H9 (cell line): ENCODE data around the gene ERC1. TPM values are rescaled to one million over a fixed set of nuclear protein-coding genes. Genes with fewer than 3 reads are reported as not detected.

Experiments used
- DNase-seq: peaks from one replicate; pipeline ENCODE4 v3.0.0-alpha.2; 2017
- H2AFZ ChIP-seq: one replicate; pipeline ENCODE4 v1.6.1; 2013; ENCODE audit warnings: mild to moderate bottlenecking, low read length, control low read depth, moderate library complexity
- H2AK5ac ChIP-seq: 2 replicates; pipeline ENCODE4 v1.6.1; 2013; ENCODE audit warnings: low read length, control low read depth, mixed read lengths; ENCODE audit not compliant: insufficient read length
- H2BK120ac ChIP-seq: one replicate; pipeline ENCODE4 v1.6.1; 2013; ENCODE audit warnings: low read depth, mild to moderate bottlenecking, low read length, control low read depth, inconsistent platforms; ENCODE audit not compliant: poor library complexity, severe bottlenecking
- H2BK12ac ChIP-seq: 2 replicates; pipeline ENCODE4 v1.6.1; 2013; ENCODE audit warnings: low read length, control low read depth, mixed read lengths, low read depth; ENCODE audit not compliant: insufficient read length
- H2BK15ac ChIP-seq: 2 replicates; pipeline ENCODE4 v1.6.1; 2013; ENCODE audit warnings: low read depth, low read length, control low read depth
- H2BK20ac ChIP-seq: one replicate; pipeline ENCODE4 v1.6.1; 2013; ENCODE audit warnings: low read depth, mild to moderate bottlenecking, low read length, control low read depth, inconsistent platforms; ENCODE audit not compliant: poor library complexity, severe bottlenecking
- H2BK5ac ChIP-seq: 2 replicates; pipeline ENCODE4 v1.6.1; 2013; ENCODE audit warnings: low read length, control low read depth, mixed read lengths; ENCODE audit not compliant: insufficient read length
- H3K14ac ChIP-seq: 2 replicates; pipeline ENCODE4 v1.6.1; 2013; ENCODE audit warnings: low read length, control low read depth; ENCODE audit not compliant: insufficient read depth
- H3K18ac ChIP-seq: 2 replicates; pipeline ENCODE4 v1.6.1; 2013; ENCODE audit warnings: low read depth, mild to moderate bottlenecking, mixed read lengths, low read length, control low read depth; ENCODE audit not compliant: insufficient read length
- H3K23ac ChIP-seq: 2 replicates; pipeline ENCODE4 v1.6.1; 2013; ENCODE audit warnings: low read length, control low read depth, mixed read lengths, low read depth; ENCODE audit not compliant: insufficient read length
- H3K23me2 ChIP-seq: 2 replicates; pipeline ENCODE4 v1.6.1; 2013; ENCODE audit warnings: low read depth, mild to moderate bottlenecking, mixed read lengths, low read length, control low read depth; ENCODE audit not compliant: insufficient read length, poor library complexity, severe bottlenecking
- H3K27ac ChIP-seq: 2 replicates; pipeline ENCODE4 v1.5.1; 2013; ENCODE audit warnings: low read length, control low read depth, mixed read lengths, low read depth; ENCODE audit not compliant: insufficient read length
- H3K27me3 ChIP-seq: 2 replicates; pipeline ENCODE4 v1.6.1; 2013; ENCODE audit warnings: low read length, control low read depth, inconsistent platforms; ENCODE audit not compliant: insufficient read depth
- H3K4ac ChIP-seq: 2 replicates; pipeline ENCODE4 v1.6.1; 2013; ENCODE audit warnings: low read depth, mild to moderate bottlenecking, control low read depth, inconsistent platforms, low read length, moderate library complexity
- H3K4me1 ChIP-seq: 2 replicates; pipeline ENCODE4 v1.6.1; 2013; ENCODE audit warnings: low read length, control low read depth, inconsistent platforms; ENCODE audit not compliant: insufficient read depth
- H3K4me2 ChIP-seq: 2 replicates; pipeline ENCODE4 v1.6.1; 2013; ENCODE audit warnings: low read length, control low read depth, mixed read lengths; ENCODE audit not compliant: insufficient read length, insufficient read depth
- H3K56ac ChIP-seq: 2 replicates; pipeline ENCODE4 v1.6.1; 2013; ENCODE audit warnings: low read depth, mild to moderate bottlenecking, mixed read lengths, low read length, control low read depth; ENCODE audit not compliant: insufficient read length
- H3K79me1 ChIP-seq: 2 replicates; pipeline ENCODE4 v1.6.1; 2013; ENCODE audit warnings: low read depth, mild to moderate bottlenecking, moderate library complexity, low read length, control low read depth, inconsistent platforms; ENCODE audit not compliant: insufficient read depth, poor library complexity, severe bottlenecking
- H3K79me2 ChIP-seq: 2 replicates; pipeline ENCODE4 v1.6.1; 2013; ENCODE audit warnings: low read length, control low read depth, inconsistent platforms; ENCODE audit not compliant: insufficient read depth
- H3K9ac ChIP-seq: 2 replicates; pipeline ENCODE4 v1.6.1; 2013; ENCODE audit warnings: low read length, control low read depth, mixed read lengths; ENCODE audit not compliant: insufficient read length; ENCODE audit errors: extremely low read depth
- H3K9me3 ChIP-seq: one replicate; pipeline ENCODE4 v1.6.1; 2013; ENCODE audit warnings: low read depth, low read length, inconsistent platforms; ENCODE audit not compliant: control insufficient read depth
- H3T11ph ChIP-seq: one replicate; pipeline ENCODE4 v1.6.1; 2013; ENCODE audit warnings: mild to moderate bottlenecking, low read length, control low read depth, inconsistent platforms
- H4K20me1 ChIP-seq: one replicate; pipeline ENCODE4 v1.6.1; 2013; ENCODE audit not compliant: control insufficient read depth, insufficient read length, insufficient read depth
- H4K5ac ChIP-seq: 2 replicates; pipeline ENCODE4 v1.6.1; 2013; ENCODE audit warnings: low read depth, mild to moderate bottlenecking, mixed read lengths, low read length, control low read depth; ENCODE audit not compliant: insufficient read length
- H4K8ac ChIP-seq: replicated peaks from 2 replicates; pipeline ENCODE4 v1.6.1; 2013; ENCODE audit warnings: low read length, control low read depth, mixed read lengths, low read depth; ENCODE audit not compliant: insufficient read length
- H4K91ac ChIP-seq: 2 replicates; pipeline ENCODE4 v1.6.1; 2013; ENCODE audit warnings: low read depth, mild to moderate bottlenecking, moderate library complexity, mixed read lengths, low read length, control low read depth; ENCODE audit not compliant: insufficient read length
- H3K27ac Mint-ChIP-seq, 3 experiments: 2 replicates in 2 of 3; 3 replicates in 1 of 3; pipeline ENCODE4 v1.8.0; 2020 to 2021; ENCODE audit warnings: mixed read lengths in 3 of 3, mild to moderate bottlenecking in 1 of 3, moderate library complexity in 1 of 3
- H3K27me3 Mint-ChIP-seq: 2 replicates; pipeline ENCODE4 v1.8.0; 2021; ENCODE audit warnings: low read depth, mild to moderate bottlenecking, moderate library complexity, mixed read lengths
- H3K36me3 Mint-ChIP-seq, 3 experiments: 2 replicates in 2 of 3; 3 replicates in 1 of 3; pipeline ENCODE4 v1.8.0; 2020 to 2021; ENCODE audit warnings: low read depth in 3 of 3, mixed read lengths in 3 of 3; ENCODE audit not compliant: insufficient read depth in 1 of 3
- H3K4me1 Mint-ChIP-seq, 2 experiments: 2 replicates each; pipeline ENCODE4 v1.8.0; 2020; ENCODE audit warnings: mixed read lengths in 2 of 2
- H3K4me3 Mint-ChIP-seq, 2 experiments: 2 replicates in 1 of 2; 3 replicates in 1 of 2; pipeline ENCODE4 v1.8.0; 2020 to 2021; ENCODE audit warnings: mild to moderate bottlenecking in 2 of 2, mixed read lengths in 2 of 2, moderate library complexity in 1 of 2
- H3K9me3 Mint-ChIP-seq, 2 experiments: 2 replicates in 1 of 2; 3 replicates in 1 of 2; pipeline ENCODE4 v1.8.0; 2020; ENCODE audit warnings: mild to moderate bottlenecking in 2 of 2, mixed read lengths in 2 of 2, moderate library complexity in 1 of 2
- WGBS: extraction: QIAGEN DNeasy Blood & Tissue Kit; methylation state at CpG from one replicate; pipeline ENCODE4 v1.1.7; 2013; ENCODE audit warnings: missing lambda C conversion rate, low lambda C conversion rate, mixed read lengths; ENCODE audit not compliant: insufficient read length; ENCODE audit errors: extremely low coverage; 5-methylcytosine and 5-hydroxymethylcytosine counted together
- total RNA-seq: library from RNA; stranded (reverse); gene quantifications from 2 replicates; pipeline ENCODE4 v1.2.1, GENCODE V29; 2021
- TF ChIP-seq, protein P1 (sequence below): fragments of 200-600 bp; sonication (generic); conservative IDR thresholded peaks from 3 replicates; pipeline ENCODE4 v1.8.0; 2021; ENCODE audit warnings: antibody characterized with exemption, mild to moderate bottlenecking

ERC1 gene
- total RNA-seq, 1 experiment from 2014 or later, result 51.2 TPM

DNA sequence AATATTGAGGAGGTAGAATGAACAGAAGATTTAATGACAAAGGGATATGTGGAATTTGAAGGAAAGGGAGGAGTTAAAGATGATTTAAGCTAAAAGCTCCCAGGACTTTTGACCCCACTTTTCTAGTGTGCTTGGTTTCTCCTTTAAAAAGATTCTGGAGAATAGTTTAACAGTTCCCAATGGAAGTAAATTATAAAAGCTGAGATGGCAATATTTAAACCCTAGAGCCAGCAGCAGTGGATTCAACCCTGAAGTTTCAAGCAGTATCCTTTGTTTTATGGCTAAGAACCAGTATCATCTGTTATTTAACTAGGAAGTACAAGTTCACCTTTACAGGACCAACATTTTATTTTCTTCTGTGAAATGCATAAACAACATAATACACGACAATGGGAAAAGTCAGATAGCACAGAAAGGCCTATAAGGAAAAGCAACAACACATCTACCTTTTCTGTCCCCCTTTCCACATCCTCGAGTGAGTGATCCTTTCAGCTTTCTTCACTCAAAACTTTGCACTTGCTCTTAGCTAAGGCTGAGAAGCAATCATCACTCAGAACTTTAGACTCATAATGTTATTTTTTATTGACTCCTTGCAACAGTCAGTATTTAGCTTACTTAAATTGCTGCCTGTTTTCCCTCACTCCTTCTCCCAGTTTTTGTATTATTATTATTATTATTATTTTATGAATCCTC, 338.9 kb downstream of the ERC1 start:
- H3K4me2 ChIP-seq, result no peak overlapping the region
- no peak overlapping the region for H3K23ac ChIP-seq
- H3K4me3 Mint-ChIP-seq, result no peak overlapping the region
- no peak overlapping the region for H2BK120ac ChIP-seq
- H3K27me3 ChIP-seq, result no peaks in the 10 kb centered on the region
- H3K36me3 Mint-ChIP-seq, result peaks cover 0 to 9% (median 3%) of the 10 kb centered on the region in 3 experiments; a peak in 3 of 7 replicates
- TF ChIP-seq, protein P1, sequence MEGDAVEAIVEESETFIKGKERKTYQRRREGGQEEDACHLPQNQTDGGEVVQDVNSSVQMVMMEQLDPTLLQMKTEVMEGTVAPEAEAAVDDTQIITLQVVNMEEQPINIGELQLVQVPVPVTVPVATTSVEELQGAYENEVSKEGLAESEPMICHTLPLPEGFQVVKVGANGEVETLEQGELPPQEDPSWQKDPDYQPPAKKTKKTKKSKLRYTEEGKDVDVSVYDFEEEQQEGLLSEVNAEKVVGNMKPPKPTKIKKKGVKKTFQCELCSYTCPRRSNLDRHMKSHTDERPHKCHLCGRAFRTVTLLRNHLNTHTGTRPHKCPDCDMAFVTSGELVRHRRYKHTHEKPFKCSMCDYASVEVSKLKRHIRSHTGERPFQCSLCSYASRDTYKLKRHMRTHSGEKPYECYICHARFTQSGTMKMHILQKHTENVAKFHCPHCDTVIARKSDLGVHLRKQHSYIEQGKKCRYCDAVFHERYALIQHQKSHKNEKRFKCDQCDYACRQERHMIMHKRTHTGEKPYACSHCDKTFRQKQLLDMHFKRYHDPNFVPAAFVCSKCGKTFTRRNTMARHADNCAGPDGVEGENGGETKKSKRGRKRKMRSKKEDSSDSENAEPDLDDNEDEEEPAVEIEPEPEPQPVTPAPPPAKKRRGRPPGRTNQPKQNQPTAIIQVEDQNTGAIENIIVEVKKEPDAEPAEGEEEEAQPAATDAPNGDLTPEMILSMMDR, result no peak
- H3K79me1 ChIP-seq, result no peaks in the 10 kb centered on the region
- H4K5ac ChIP-seq, result no peak overlapping the region
- H3K56ac ChIP-seq, result no peak overlapping the region
- H4K91ac ChIP-seq, result no peak overlapping the region
- no peaks in the 10 kb centered on the region for H3K4me1 ChIP-seq
- no peaks in the 10 kb centered on the region for H3K23me2 ChIP-seq
- DNase-seq, result no peak
- no peak overlapping the region for H2BK12ac ChIP-seq
- no peak overlapping the region for H3K4ac ChIP-seq
- no peak overlapping the region for H2AK5ac ChIP-seq
- H3K14ac ChIP-seq, result no peak overlapping the region
- no peak overlapping the region for H2BK15ac ChIP-seq
- WGBS, result no CpG with 5 or more reads among the region's 2 CpGs
- H3K27ac ChIP-seq, result no peak overlapping the region
- H3K9me3 Mint-ChIP-seq, result peaks cover 0 to 4% of the 10 kb centered on the region in 2 experiments; a peak in 1 of 5 replicates
- H3T11ph ChIP-seq, result no peak overlapping the region
- H3K27ac Mint-ChIP-seq, result no peak overlapping the region
- no peaks in the 10 kb centered on the region for H4K20me1 ChIP-seq
- H3K27me3 Mint-ChIP-seq, result no peaks in the 10 kb centered on the region
- no peaks in the 10 kb centered on the region for H3K9me3 ChIP-seq
- no peak overlapping the region for H2BK5ac ChIP-seq
- no peak overlapping the region for H2BK20ac ChIP-seq
- no peak overlapping the region for H4K8ac ChIP-seq
- H3K18ac ChIP-seq, result no peak overlapping the region
- no peaks in the 10 kb centered on the region for H3K4me1 Mint-ChIP-seq
- no peak overlapping the region for H3K9ac ChIP-seq
- H2AFZ ChIP-seq, result no peak overlapping the region
- no peaks in the 10 kb centered on the region for H3K79me2 ChIP-seq
